HTERT RPE-1 (cell line): ENCODE results near the gene HIPK2.

Source experiments
- in situ Hi-C: fragments of 300-500 bp; cut with MboI; formaldehyde crosslinking; loops from 4 replicates; pipeline ENCODE4 v1.14.3; 2020; ENCODE audit warnings: low sequenced_read_pairs

The HIPK2 gene

GRCh38 chr7:139737221-139738100 lies 40.3 kb downstream of the HIPK2 start:
- in situ Hi-C loops = no loop called here

DNA sequence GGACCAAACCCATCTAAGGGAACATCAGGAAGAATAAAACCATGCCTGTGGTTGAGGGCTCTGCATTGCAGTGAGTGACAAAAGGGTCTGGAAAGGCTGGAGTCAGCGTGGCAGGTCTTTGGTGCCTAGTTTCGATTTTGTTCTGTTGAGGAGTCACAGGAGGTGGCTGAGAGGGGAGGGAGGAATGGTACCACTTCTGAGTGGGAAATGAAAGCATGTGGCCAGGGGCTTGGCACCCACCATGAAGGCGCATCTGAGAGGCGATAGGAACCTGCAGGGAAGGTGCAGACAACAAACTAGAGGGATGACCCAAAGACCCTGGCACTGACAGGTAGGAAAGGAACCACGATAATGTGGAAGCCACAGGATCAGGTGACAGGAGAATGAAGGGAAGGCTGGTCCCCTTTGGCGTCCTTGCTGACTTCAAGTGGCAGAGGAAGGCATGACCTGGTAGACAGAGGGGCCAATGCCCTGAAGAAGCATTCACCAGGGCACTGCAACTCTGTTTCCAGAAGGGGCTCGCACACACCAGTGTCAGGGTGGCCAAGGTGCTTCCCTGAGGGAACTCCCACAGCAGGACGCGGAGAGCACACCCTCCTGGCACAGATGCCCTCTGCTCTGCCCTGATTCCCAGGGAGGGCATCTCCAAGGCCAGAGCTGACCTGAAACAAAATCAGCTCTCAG lies 41.7 kb downstream of the HIPK2 start:
- in situ Hi-C loops = no loop called here

GRCh38 chr7:139735466-139735865 lies 42.3 kb downstream of the HIPK2 start:
- in situ Hi-C loops = no loop called here

DNA sequence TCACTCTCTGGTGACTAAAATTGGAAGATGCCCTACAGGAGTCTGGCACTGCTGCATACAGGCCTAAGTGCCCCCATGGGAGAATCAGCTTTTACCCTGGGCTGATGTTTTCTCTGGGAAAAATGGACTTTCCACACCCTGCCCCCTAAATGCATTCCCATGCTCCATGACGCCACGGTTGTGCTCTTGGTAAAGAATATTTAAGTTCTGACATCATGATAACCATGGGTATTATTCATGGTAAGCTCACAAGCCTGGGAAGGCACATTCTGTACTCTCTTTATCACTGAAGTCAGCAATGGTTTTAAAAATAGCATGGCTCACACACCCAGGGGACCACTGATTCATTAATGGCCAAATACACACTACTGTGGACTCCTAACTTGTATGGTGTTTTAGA lies 43.4 kb downstream of the HIPK2 start:
- in situ Hi-C loops = no loop called here

DNA sequence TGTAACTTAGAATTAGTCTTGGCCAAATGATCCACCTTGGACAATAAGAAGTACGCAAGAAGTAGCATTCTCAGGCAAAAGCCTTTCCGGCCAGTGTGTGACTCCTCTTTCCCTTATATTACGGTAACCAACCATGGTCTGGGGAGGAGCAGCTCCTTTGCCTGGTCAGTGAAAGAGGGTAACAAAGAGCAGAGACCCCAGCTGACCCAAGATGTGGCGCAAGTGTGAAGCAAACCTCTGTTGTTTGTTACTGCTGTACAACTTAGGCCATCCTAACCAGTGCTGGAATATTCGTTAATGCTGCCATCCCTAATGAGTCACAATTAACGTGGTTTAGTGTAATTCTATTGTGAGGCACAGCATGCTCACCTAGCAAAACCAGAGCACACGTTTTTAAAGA lies 44.0 kb downstream of the HIPK2 start:
- in situ Hi-C loops = no loop called here

DNA sequence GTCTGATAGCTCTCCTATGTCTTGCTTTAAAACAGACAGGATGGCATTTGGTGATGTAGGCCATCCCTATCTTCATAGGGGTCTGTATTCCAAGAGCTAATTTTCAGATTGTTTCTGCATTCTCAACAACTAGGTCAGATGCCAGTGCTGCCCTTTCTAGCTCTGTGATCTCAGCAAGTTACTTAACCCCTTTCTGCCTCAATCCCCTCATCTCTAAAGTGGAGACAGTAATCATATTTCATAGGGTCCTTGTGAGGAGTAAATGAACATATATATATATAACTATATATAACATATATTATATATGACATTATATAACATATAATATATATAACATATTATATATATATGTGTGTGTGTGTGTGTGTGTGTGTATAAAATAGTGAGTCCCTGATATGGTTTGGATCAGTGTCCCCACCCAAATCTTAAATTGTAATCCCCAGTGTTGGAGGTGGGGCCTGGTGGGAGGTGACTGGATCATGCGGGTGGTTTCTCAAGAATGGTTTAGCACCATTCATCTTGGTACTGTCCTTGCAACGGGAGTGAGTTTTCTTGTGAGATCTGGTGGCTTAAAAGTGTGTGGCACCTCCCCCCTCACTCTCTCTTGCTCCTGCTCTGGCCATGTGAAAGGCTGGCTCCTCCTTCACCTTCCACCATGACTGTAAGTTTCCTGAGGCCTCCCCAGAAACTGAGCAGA lies 45.2 kb downstream of the HIPK2 start:
- in situ Hi-C loops = no loop called here

- in situ Hi-C loops = no loop called here
These were observed 45.9 kb downstream of the HIPK2 start for GRCh38 chr7:139731802-139732470.

DNA sequence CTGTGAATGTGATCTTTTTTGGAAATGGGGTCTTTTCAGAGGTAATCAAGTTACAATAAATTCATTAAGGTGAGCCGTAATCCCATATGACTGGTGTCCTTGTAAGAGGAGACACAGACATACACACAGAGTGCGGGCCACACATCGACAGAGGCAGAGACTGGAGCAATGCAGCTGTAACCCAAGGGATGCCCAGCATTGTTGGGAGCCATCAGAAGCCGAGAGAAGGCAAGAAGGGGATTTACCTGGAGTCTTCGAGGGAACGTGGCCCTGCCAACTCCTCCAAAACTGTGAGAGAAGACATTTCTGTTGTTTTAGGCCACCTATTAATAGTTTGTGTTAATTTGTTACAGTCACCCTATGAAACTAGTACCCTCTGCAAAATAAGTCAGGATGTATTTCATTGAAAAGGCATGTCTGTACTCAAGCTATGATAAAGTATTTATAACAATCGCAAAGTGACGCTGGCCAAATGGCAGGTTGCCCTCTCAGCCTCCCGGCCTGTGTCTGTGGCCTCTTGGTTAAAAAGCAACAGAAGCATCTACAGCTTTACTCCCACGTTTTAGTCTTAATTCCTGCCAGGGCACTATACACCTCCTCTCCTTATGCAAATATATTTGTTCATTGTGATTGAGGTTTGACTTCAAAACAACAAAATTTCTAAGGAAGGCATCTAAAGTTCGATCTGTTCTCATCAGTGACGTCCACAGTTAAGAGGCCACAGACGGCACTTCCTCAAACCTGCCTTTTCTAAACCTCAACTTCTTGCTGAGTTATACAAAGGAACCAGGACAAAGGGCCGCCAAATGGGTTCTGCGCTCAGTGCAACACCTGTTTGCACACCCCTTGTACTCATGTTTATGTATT lies 46.8 kb downstream of the HIPK2 start:
- in situ Hi-C loops = no loop called here

GRCh38 chr7:139728203-139728602 lies 49.6 kb downstream of the HIPK2 start:
- in situ Hi-C loops = no loop called here

- in situ Hi-C loops = no loop called here
These were observed 50.6 kb downstream of the HIPK2 start for GRCh38 chr7:139727151-139727705.

- in situ Hi-C loops = no loop called here
These were observed 51.3 kb downstream of the HIPK2 start for GRCh38 chr7:139726485-139726869.

DNA sequence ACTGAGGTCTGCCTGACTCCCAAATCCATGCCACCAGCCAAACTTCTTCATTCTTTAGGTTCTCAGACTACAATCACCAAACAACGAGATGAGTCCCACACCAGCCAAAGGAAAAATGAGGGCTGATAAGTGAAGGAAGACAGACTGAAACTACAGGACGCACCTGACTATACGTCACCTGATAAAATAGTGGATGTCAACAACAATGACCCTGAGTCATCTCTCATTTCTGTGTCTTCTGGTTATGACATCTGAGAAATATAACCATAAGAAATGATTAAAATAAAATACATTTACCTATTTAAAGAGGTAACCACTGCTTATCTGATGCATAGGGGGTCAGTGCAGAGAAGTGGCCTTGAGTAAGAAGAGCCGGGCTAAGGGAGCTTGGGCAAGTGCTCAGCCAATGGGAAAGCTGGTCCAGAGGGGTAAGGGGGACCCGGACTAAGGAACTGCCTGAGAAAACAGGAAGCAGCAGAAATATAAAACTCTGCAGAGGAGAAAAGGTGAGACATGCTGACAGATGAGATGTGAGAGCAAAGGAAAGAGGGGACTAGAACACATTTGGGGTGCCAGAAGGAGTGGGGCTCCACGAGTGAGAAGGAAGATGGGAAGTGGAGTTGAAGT lies 51.8 kb downstream of the HIPK2 start:
- in situ Hi-C loops = no loop called here

GRCh38 chr7:139725077-139725476 lies 52.7 kb downstream of the HIPK2 start:
- in situ Hi-C loops = no loop called here

GRCh38 chr7:139722604-139723003 lies 55.2 kb downstream of the HIPK2 start:
- in situ Hi-C loops = no loop called here

- in situ Hi-C loops = no loop called here
These were observed 56.0 kb downstream of the HIPK2 start for GRCh38 chr7:139721821-139722220.

DNA sequence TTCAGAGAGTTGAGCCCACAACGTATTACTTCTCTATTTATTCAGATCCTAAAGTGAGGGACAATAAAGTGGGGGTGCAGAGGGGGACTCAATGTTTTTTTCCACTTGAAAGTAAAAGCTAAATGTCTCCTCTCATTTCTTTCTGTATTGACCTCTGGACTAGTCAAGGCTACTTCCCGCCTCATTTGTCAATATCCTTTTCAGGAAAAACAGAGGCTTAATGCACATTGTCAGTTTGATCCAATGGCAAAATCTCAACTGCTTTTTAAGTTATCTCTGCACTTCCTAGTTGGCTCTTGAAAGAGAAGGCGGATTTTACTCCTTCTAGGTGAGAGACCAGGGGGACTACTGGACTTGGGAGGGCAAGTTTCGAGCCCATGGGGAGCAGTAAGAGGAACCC lies 56.4 kb downstream of the HIPK2 start:
- in situ Hi-C loops = no loop called here

DNA sequence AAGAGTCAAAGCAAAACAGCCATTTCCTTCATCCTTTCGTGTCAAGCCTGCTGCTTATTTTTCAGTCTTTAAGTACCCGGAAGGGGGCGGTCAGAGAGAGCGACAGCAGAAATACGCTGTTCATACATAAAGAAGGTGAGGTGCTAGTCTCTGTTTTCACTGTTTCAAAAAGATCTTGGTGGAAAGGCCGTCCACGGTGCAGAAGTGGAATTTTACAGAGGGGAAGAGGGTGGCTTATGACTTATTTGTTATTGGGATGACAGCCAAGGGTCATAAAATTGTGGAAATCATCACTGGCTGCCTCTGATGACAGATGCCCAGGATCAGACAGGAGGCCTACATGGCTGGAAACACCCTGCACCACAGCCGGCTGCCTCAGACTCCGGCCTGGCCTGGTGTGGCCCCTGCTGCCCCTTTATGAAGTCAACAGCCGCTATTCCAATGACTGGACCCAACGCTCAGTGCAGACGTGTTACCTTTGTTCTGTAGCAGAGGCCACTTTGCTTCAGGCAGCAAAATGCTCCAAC lies 57.0 kb downstream of the HIPK2 start:
- in situ Hi-C loops = no loop called here

DNA sequence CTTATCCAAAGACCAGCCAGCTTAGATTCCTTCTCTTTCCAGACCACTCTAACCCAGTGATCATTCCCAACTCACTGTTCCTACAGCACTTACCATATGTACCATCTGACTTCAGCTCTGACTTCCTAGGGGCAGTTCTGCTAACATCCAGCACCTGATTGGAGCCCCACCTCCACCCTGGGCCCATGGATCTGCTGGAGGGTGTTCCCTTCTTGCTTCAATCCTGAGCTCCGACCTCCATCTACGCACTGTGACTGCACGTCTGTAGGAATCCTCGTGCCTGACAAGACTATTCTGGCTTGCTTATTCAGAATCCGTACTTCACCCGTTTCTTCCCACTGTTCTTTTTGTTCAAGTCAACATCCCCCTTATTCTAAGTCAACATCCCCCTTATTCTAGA lies 57.6 kb downstream of the HIPK2 start:
- in situ Hi-C loops = no loop called here

- in situ Hi-C loops = no loop called here
These were observed 58.9 kb downstream of the HIPK2 start for GRCh38 chr7:139718859-139719258.
